Measurements from ENCODE around the gene DNAJB11. TPM values are rescaled to one million over a fixed set of nuclear protein-coding genes. Genes with fewer than 3 reads are reported as not detected.

DNAJB11 gene
- total RNA-seq, 4 donors from 2014 or later: 19.5 to 40.0 (median 33.5) TPM

- no peaks in the 10 kb centered on the region for H3K4me1 ChIP-seq
- H3K9me3 ChIP-seq: no peaks in the 10 kb centered on the region
- TF ChIP-seq POLR2A (IDR thresholded peaks at IDR 0.05): no peak
- no peak for TF ChIP-seq CTCF (IDR thresholded peaks at IDR 0.05)
- TF ChIP-seq POLR2AphosphoS5 (IDR thresholded peaks at IDR 0.05): no peak
- TF ChIP-seq EP300 (IDR thresholded peaks at IDR 0.05): no peak
- peaks cover 8% of the 10 kb centered on the region for H3K27me3 ChIP-seq
- 29 to 59% methylated on average over 3 of the region's 3 CpGs for WGBS, 2 donors (ENCODE audit: low coverage in 1 of 2)
- no peak overlapping the region for H3K4me3 ChIP-seq
- ATAC-seq: no peak
- H3K36me3 ChIP-seq: peaks cover 0 to 27% of the 10 kb centered on the region in 2 donors
- H3K27ac ChIP-seq: no peak overlapping the region
These were observed 18.6 kb downstream of the DNAJB11 start for GRCh38 chr3:186589121-186589520.

GRCh38 chr3:186589856-186590579 lies 19.5 kb downstream of the DNAJB11 start:
- Histone ChIP-seq H3K27ac (no peak overlapping the region), H3K4me1 (no peaks in the 10 kb centered on the region), H3K27me3 (peaks cover 8% of the 10 kb centered on the region), H3K9me3 (no peaks in the 10 kb centered on the region), H3K36me3 (peaks cover 0 to 18% of the 10 kb centered on the region in 2 donors), H3K4me3 (no peak overlapping the region)
- WGBS, 2 donors (ENCODE audit: low coverage in 1 of 2): 61 to 67% methylated on average over 5 of the region's 5 CpGs
- no peak for ATAC-seq
- TF ChIP-seq POLR2A (IDR thresholded peaks at IDR 0.05) (no peak), CTCF (IDR thresholded peaks at IDR 0.05) (no peak), EP300 (IDR thresholded peaks at IDR 0.05) (no peak), POLR2AphosphoS5 (IDR thresholded peaks at IDR 0.05) (no peak)

DNA sequence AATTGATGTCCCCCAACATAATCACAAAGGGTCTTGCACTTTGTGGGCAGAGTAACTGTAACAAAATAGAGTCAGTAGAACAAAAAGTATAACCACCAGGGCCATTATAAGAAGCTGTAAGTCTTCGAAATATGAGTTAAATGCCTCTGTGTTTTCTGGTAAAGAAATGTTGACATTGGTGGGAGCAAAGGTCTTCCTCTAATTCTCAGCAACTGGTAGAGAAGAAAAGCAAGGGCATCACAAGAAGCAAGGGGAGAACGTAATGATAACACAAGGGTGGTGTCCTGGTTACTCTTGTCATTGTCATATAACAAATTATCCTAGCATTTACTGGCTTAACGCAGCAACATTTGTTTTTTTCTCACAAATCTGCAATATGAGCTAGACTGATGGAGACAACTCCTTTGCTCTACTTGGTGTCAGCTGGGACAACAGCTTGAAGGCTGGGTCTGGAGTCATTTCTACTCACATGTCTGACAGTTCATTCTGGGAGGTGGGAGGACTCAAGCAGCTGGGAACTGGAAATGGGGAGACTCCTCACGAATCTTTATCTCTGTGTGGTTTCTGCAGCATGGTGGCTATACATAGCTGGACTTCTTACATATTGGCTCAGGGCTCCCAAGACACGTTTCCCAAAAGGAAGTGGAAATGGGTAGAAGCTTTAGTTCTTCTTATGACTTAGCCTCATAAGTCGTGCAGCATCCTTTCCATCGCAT lies 20.2 kb downstream of the DNAJB11 start:
- Histone ChIP-seq H3K27me3 (peaks cover 8% of the 10 kb centered on the region), H3K4me1 (no peaks in the 10 kb centered on the region), H3K9me3 (no peaks in the 10 kb centered on the region), H3K27ac (no peak overlapping the region), H3K36me3 (peaks cover 0 to 11% of the 10 kb centered on the region in 2 donors), H3K4me3 (no peak overlapping the region)
- TF ChIP-seq CTCF (IDR thresholded peaks at IDR 0.05): no peak
- TF ChIP-seq POLR2A (IDR thresholded peaks at IDR 0.05): no peak
- no peak for TF ChIP-seq EP300 (IDR thresholded peaks at IDR 0.05)
- TF ChIP-seq POLR2AphosphoS5 (IDR thresholded peaks at IDR 0.05): no peak
- WGBS, 2 donors (ENCODE audit: low coverage in 1 of 2): 58 to 67% methylated on average over 3 to 7 of the region's 7 CpGs
- ATAC-seq: no peak

DNA sequence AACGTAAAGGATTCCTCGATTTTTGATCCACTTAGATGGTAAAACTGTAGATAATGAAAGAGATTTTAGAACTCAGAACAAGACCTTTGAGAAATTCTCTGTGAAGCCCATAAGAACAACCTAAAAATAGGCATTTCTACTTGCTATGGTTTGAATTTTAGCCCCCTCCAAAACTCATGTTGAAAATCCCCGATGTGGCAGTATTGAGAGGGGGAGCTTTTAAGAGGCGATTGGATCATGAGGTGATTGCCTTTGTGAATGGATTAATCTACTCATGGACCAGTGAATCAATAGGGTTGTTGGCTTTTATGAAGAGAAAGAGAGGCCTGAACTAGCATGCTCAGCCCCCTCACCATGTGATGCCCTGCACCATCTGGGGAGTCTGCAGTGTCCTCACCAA lies 22.2 kb downstream of the DNAJB11 start:
- peaks cover 8% of the 10 kb centered on the region for H3K27me3 ChIP-seq
- no peak for TF ChIP-seq POLR2A (IDR thresholded peaks at IDR 0.05)
- TF ChIP-seq CTCF (IDR thresholded peaks at IDR 0.05): no peak
- no peak for TF ChIP-seq POLR2AphosphoS5 (IDR thresholded peaks at IDR 0.05)
- no peaks in the 10 kb centered on the region for H3K9me3 ChIP-seq
- H3K36me3 ChIP-seq: no peaks in the 10 kb centered on the region
- H3K4me3 ChIP-seq: no peak overlapping the region
- ATAC-seq: no peak
- H3K27ac ChIP-seq: no peak overlapping the region
- H3K4me1 ChIP-seq: no peaks in the 10 kb centered on the region
- WGBS, 2 donors (ENCODE audit: low coverage in 1 of 2): 87 to 93% methylated on average over 4 of the region's 4 CpGs

- TF ChIP-seq POLR2A (IDR thresholded peaks at IDR 0.05): no peak
- TF ChIP-seq POLR2AphosphoS5 (IDR thresholded peaks at IDR 0.05): no peak
- no peak for TF ChIP-seq EP300 (IDR thresholded peaks at IDR 0.05)
- no peak for TF ChIP-seq CTCF (IDR thresholded peaks at IDR 0.05)
- ATAC-seq: no peak
- Histone ChIP-seq H3K4me3 (no peak overlapping the region), H3K27me3 (peaks cover 8% of the 10 kb centered on the region), H3K36me3 (no peaks in the 10 kb centered on the region), H3K4me1 (no peaks in the 10 kb centered on the region), H3K9me3 (no peaks in the 10 kb centered on the region), H3K27ac (no peak overlapping the region)
- WGBS, 2 donors (ENCODE audit: low coverage in 1 of 2): 73 to 96% methylated on average over 3 of the region's 3 CpGs
These were observed 23.3 kb downstream of the DNAJB11 start for GRCh38 chr3:186593862-186594261.
